ENCODE results near the gene ADARB2.

GRCh38 chr10:1308173-1308961 is 429.0 kb downstream of the ADARB2 start:
- TF ChIP-seq CTCF (IDR thresholded peaks at IDR 0.05; ENCODE audit: poor library complexity) (no peak), EZH2 (IDR thresholded peaks at IDR 0.05; ENCODE audit: borderline replicate concordance) (no peak), EZH2phosphoT487 (IDR thresholded peaks at IDR 0.05; ENCODE audit: low read depth, severe bottlenecking, unreplicated experiment) (no peak)

Measured in hepatocyte (in vitro differentiated cells).